NCI-H345 treated with DMSO at 0.1 percent for 48 hours (cell line): ENCODE results near the gene OR8B12.
"Not testable (repeated sequence)": the region's sequence is repeated elsewhere in the genome, so short reads cannot be mapped to it uniquely, and the experiment has no call there.

Experiments used
- DNase-seq: peaks from one replicate; lab custom pipeline; 2025; ENCODE audit not compliant: unreplicated experiment; lab: John Stamatoyannopoulos, UW

Gene OR8B12

DNA sequence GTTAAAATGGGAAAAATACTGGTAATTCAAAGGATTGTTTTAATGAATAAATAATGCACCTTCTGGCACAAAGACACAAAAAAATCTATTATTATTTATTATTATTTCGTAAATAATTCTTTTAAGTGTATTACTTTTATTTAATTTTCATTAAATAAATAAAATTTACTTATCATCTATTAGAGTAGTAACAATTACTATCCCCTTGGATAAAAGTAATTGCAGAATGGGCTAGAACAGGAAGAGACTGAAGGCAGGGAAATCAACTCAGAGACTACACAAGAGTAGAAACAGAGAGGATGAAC is 23.0 kb downstream of the OR8B12 start:
- DNase-seq, result no peak

DNA sequence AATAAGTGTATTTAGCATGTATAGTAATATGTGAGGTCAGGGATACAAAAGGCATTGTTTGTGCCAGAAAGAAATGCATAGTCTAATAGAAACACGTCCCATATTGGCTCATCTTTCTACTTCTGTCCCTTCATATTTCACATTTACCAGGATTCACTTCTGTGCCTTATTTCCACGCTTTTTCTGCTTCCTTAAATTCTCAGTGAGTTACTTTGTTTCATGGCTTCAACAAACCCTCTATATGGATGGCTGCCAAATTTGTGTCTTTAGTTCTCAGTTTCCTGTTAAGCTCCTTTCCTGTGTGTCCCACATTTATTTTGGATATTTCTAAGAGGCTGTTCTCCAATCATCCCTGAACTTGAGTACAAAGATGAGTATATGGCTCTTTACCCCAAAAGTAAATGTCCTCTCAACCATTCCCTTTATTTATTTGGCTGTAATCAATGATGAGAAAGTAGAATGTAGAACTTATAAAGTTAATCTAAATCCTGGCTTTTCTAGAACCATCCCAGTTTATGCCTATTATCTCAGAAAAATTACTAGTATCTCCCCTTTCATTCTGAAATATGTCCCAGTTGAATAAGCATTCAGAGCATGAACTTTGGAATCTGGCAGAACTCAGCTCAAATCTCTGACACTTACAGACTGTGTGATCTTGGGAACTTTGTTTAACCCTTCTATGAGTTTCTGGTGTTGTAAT is 23.5 kb downstream of the OR8B12 start:
- no peak for DNase-seq

DNA sequence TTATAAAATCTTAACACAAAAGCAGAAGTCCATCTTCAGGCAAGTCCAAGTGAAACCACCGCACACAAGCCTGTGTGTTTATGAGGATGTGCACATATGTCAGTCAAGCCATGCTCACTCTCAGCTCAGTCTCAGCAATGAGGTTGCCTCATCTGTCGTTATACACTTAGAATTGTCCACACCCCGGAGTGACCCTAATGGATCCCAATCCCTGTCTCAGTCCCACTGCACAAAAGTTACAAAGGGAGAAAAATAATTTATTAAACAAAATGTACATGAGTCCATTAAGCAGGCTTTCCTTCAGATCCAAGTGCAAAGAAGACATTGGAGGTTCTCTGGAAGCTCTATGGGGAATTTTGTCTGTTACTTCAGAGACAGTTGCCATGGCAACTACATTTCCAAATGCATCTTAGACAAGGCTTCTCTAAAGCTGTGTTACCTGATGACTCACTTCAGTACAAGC is 24.4 kb downstream of the OR8B12 start:
- DNase-seq, result no peak

DNA sequence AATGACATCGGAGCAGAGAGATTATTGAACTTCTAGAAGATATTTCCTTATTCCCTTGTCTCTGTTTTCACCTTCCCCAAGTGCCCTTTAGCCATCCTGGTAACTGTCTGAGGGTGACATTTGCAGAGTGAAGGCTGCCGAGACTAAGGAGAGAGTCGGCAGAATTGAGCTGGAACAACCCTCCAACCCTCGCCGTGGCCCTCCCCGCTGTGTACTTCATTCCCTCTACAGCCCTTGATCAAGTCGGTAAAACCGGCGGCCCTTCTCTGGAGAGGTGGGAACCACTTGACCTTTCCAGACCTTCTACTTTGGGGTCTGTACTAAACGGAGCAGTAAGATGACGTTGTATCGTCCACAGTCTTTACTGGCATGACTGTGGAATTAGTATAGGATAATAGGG is 26.1 kb downstream of the OR8B12 start:
- no peak for DNase-seq

DNA sequence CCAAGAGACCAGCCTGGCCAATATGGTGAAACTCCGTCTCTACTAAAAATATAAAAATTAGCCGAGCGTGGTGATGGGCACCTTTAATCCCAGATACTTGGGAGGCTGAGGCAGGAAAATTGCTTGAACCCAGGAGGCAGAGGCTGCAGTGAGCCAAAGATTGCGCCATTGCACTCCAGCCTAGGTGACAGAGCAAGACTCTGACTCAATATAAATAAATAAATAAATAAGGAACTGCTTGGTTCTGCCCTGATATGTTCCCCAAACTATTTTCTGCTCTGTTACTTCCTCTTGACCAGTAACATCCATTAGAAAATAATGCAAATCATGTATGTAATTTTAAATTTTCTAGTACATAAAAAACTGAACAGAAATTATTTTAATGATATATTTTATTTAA is 28.8 kb downstream of the OR8B12 start:
- DNase-seq, result not testable (repeated sequence)

DNA sequence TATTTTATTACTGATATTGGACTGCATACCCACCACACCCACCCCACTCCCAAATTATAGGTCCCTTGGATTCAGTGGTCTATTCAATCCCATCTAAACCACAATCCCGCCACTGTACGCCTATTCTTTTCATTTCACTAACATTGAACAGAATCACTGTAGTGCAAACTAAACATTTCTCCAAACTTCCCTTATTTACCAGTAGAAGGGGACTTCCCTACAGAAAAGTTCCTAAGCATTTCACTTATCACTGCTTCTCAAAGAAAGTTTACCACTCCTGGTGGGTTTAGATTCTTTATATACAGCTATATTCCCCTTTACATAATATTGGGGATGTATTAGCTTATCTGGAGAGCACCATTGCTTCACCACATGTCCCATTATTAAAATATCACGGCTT is 29.3 kb downstream of the OR8B12 start:
- no peak for DNase-seq

DNA sequence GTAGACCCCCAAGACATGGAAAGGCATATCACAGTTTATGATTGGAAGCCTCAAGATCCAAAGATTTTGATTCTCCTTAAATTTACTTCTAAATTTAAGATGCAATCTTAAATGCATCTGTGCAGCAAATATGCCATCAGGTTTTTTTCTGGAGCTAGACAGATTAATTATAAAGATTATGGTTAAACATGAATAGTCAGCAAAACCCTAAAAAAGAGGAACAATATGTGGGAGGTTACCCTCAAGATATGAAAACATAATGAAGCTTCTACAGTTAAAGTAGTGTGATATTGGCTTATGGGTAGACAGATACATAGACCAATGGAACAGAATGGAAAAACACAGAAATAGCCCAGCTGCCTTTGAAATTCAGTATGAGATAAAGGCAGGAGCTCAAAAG is 31.7 kb downstream of the OR8B12 start:
- no peak for DNase-seq

DNA sequence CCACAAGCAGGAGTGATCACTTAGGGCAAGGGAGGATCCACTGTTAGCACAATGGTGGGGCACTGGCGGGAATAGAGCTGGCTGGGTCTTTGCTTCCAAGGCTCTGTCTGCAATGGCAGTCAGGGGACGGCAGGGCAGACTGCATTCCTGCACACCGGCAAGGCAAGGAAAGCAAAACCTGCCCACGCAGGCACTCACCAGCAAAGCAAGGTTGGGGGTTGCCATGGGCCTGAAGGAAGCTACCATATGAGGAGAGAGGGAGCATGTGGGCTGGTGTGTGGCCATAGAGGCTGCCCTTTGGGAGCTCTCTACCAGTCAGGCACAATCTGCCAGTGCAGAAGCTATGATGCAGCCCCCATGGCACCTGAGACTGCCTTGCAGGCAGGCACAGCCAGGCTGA is 33.2 kb downstream of the OR8B12 start:
- no peak for DNase-seq

DNA sequence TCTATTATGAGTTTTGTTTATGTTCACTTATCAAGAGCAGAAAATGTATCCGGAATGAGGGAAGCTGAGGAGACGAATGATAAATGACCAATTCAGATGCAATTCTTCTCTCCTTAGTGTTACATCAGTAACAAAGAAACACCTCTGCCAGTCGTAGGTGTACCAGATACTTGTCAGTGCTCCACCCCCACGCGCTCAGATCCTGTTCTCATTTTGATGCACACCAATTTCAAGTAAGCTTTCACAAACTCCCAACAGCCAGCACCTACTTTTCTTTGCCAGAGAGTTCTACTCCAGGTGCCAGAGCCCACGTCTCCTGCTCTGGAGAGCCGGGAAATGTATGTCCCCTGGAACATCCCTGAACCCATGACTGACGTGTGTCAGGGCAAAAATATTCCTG is 43.7 kb downstream of the OR8B12 start:
- no peak for DNase-seq

DNA sequence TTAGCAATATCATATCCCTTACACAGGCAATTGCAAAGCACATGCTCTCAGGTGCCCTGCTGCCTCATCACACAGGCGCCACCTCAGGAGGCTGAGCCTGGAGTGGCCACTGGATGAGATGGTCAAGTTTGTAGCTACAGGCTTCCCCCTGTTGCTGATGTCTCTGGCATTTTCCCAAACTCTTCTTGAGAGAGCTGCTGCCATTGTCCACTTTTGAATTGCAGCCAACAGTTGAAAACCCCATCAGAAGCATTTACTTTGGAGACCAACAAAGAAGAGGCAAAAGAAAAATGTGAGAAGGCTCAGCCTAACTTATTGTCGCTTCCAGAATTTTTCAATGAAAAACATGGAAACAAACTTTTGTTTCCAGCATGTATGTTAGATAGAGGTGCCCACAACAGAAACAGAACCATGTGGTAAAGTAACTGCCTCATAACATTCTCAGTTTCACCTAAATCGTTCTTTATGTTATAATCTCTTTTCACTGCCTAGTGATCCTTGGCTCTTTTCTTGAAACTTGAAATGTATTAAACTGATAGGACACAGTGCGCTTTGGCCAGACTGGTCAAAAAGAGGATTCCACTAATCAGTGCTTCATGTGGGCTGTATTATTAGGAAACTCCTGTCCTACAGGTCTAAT is 50.3 kb downstream of the OR8B12 start:
- no peak for DNase-seq
